HEK293T (cell line): ENCODE results near the gene MYL3.

Experiments
- CTCF ChIA-PET: fragments of 350-600 bp; formaldehyde crosslinking; extraction: SDS; loops from one replicate; lab custom pipeline; 2021; ENCODE audit warnings: antibody characterized with exemption, inconsistent platforms; lab: Yijun Ruan, JAX
- POLR2A ChIA-PET: fragments of 350-600 bp; formaldehyde crosslinking; extraction: SDS; loops from one replicate; lab custom pipeline; 2020; ENCODE audit warnings: antibody characterized with exemption, inconsistent platforms; lab: Yijun Ruan, JAX
- DNase-seq: peaks from one replicate; pipeline ENCODE4 v3.0.0; 2012; ENCODE audit warnings: mixed read lengths; ENCODE audit errors: extremely low spot score
- ARNT ChIP-seq: fragments of 450-650 bp; IDR thresholded peaks from 2 replicates; pipeline ENCODE4 v1.6.1; 2017; ENCODE audit warnings: mild to moderate bottlenecking
- BHLHE40 ChIP-seq: fragments of 450-650 bp; IDR thresholded peaks from 2 replicates; pipeline ENCODE4 v1.6.1; 2016; ENCODE audit warnings: mild to moderate bottlenecking, moderate library complexity, borderline replicate concordance
- CTBP1 ChIP-seq: fragments of 450-650 bp; IDR thresholded peaks from 2 replicates; pipeline ENCODE4 v1.6.1; 2016; ENCODE audit warnings: borderline replicate concordance
- ELF4 ChIP-seq: fragments of 450-650 bp; IDR thresholded peaks from 2 replicates; pipeline ENCODE4 v1.6.1; 2017; ENCODE audit warnings: antibody characterized with exemption
- FOXA1 ChIP-seq: fragments of 450-650 bp; IDR thresholded peaks from 2 replicates; pipeline ENCODE4 v1.6.1; 2016; ENCODE audit warnings: mild to moderate bottlenecking
- FOXK2 ChIP-seq: fragments of 450-650 bp; IDR thresholded peaks from 2 replicates; pipeline ENCODE4 v1.6.1; 2016; ENCODE audit warnings: mild to moderate bottlenecking
- FOXM1 ChIP-seq: fragments of 450-650 bp; IDR thresholded peaks from 2 replicates; pipeline ENCODE4 v1.6.1; 2017; ENCODE audit warnings: mild to moderate bottlenecking, borderline replicate concordance
- HDGF ChIP-seq: fragments of 450-650 bp; IDR thresholded peaks from 2 replicates; pipeline ENCODE4 v1.6.1; 2017; ENCODE audit warnings: antibody characterized with exemption, borderline replicate concordance
- L3MBTL2 ChIP-seq: fragments of 450-650 bp; conservative IDR thresholded peaks from 2 replicates; pipeline ENCODE4 v1.6.1; 2016; ENCODE audit warnings: mild to moderate bottlenecking
- LEF1 ChIP-seq: fragments of 450-650 bp; IDR thresholded peaks from 2 replicates; pipeline ENCODE4 v1.6.1; 2017; ENCODE audit warnings: mild to moderate bottlenecking, borderline replicate concordance
- NFRKB ChIP-seq: fragments of 450-650 bp; IDR thresholded peaks from 2 replicates; pipeline ENCODE4 v1.6.1; 2016; ENCODE audit warnings: mild to moderate bottlenecking, moderate library complexity
- PKNOX1 ChIP-seq: fragments of 450-650 bp; IDR thresholded peaks from 2 replicates; pipeline ENCODE4 v1.6.1; 2016
- SP1 ChIP-seq: fragments of 450-650 bp; IDR thresholded peaks from 2 replicates; pipeline ENCODE4 v1.6.1; 2017
- SUZ12 ChIP-seq: fragments of 450-650 bp; IDR thresholded peaks from 2 replicates; pipeline ENCODE4 v1.6.1; 2016; ENCODE audit warnings: mild to moderate bottlenecking
- TARDBP ChIP-seq: fragments of 450-650 bp; IDR thresholded peaks from 2 replicates; pipeline ENCODE4 v1.6.1; 2016
- ZNF384 ChIP-seq: fragments of 450-650 bp; IDR thresholded peaks from 2 replicates; pipeline ENCODE4 v1.6.1; 2016

Gene MYL3

GRCh38 chr3:46901061-46901460, 37.8 kb upstream of the MYL3 start:
- no peak for DNase-seq
- ChIA-PET CTCF (interaction anchor here (1.0 kb wide), 1 partner anchor 41 kb away, joined by 3 read pairs; no protein-coding TSS in a partner anchor), POLR2A (interaction anchor here (0.7 to 1.5 kb wide), 3 partner anchors 55 to 108 kb away, joined by 3 read pairs; partner anchors contain the start of gene CCDC12)
- TF ChIP-seq LEF1 (no peak), PKNOX1 (no peak), FOXA1 (no peak), FOXK2 (no peak), TARDBP (no peak), L3MBTL2 (no peak), ELF4 (no peak), ZNF384 (no peak), HDGF (no peak), CTBP1 (no peak), SUZ12 (no peak), NFRKB (no peak), FOXM1 (no peak)

- no peak for DNase-seq
- ChIA-PET POLR2A (interaction anchor here (0.7 to 1.5 kb wide), 3 partner anchors 54 to 109 kb away, joined by 3 read pairs; partner anchors contain the start of gene CCDC12), CTCF (interaction anchor here (0.6 to 1.2 kb wide), 2 partner anchors 9 to 13 kb away, joined by 5 to 6 read pairs; no protein-coding TSS in a partner anchor)
- TF ChIP-seq FOXA1 = no peak
- TF ChIP-seq LEF1 = no peak
- TF ChIP-seq L3MBTL2 = no peak
- no peak for TF ChIP-seq FOXM1
- no peak for TF ChIP-seq TARDBP
- no peak for TF ChIP-seq BHLHE40
- TF ChIP-seq NFRKB = no peak
- no peak for TF ChIP-seq ELF4
- TF ChIP-seq ZNF384 = no peak
- TF ChIP-seq SP1 = no peak
- no peak for TF ChIP-seq SUZ12
- TF ChIP-seq FOXK2 = no peak
- TF ChIP-seq CTBP1 = no peak
- no peak for TF ChIP-seq HDGF
- TF ChIP-seq PKNOX1 = no peak
- TF ChIP-seq ARNT = no peak
These were observed 37.1 kb upstream of the MYL3 start for GRCh38 chr3:46900356-46900755.

- TF ChIP-seq LEF1 (no peak), NFRKB (no peak), FOXK2 (no peak), TARDBP (no peak), L3MBTL2 (no peak), SP1 (no peak), ZNF384 (no peak), ELF4 (no peak), BHLHE40 (no peak), PKNOX1 (no peak), ARNT (no peak)
- no peak for DNase-seq
- POLR2A ChIA-PET = interaction anchor here (1.5 kb wide), 1 partner anchor 54 kb away, joined by 3 read pairs; no protein-coding TSS in a partner anchor
- CTCF ChIA-PET = interaction anchor here (0.6 to 1.2 kb wide), 2 partner anchors 9 to 13 kb away, joined by 5 to 6 read pairs; no protein-coding TSS in a partner anchor
These were observed 36.7 kb upstream of the MYL3 start for GRCh38 chr3:46900007-46900292.

GRCh38 chr3:46899151-46900006, 36.1 kb upstream of the MYL3 start:
- TF ChIP-seq NFRKB (no peak), BHLHE40 (no peak), FOXM1 (no peak), FOXA1 (no peak), ARNT (no peak), CTBP1 (no peak), ZNF384 (no peak), LEF1 (no peak), SUZ12 (no peak), FOXK2 (no peak), PKNOX1 (no peak), HDGF (no peak), SP1 (no peak), TARDBP (no peak), L3MBTL2 (no peak), ELF4 (no peak)
- DNase-seq = no peak
- ChIA-PET CTCF (interaction anchor here (1.2 kb wide), 1 partner anchor 10 kb away, joined by 5 read pairs; no protein-coding TSS in a partner anchor), POLR2A (interaction anchor here (1.5 kb wide), 1 partner anchor 53 kb away, joined by 3 read pairs; no protein-coding TSS in a partner anchor)
